PC-9 (cell line): ENCODE results near the gene EIF2S2.

Experiments
- EZH2 ChIP-seq: fragments of 200-600 bp; sonication (generic); IDR thresholded peaks from 2 replicates; pipeline ENCODE4 v1.8.0; 2017; ENCODE audit warnings: antibody characterized with exemption, low read depth
- TF ChIP-seq, protein P1 (sequence below): fragments of 200-600 bp; sonication (generic); conservative IDR thresholded peaks from 2 replicates; pipeline ENCODE4 v1.6.1; 2017; ENCODE audit warnings: mixed run types, antibody characterized with exemption, mild to moderate bottlenecking, moderate library complexity

DNA sequence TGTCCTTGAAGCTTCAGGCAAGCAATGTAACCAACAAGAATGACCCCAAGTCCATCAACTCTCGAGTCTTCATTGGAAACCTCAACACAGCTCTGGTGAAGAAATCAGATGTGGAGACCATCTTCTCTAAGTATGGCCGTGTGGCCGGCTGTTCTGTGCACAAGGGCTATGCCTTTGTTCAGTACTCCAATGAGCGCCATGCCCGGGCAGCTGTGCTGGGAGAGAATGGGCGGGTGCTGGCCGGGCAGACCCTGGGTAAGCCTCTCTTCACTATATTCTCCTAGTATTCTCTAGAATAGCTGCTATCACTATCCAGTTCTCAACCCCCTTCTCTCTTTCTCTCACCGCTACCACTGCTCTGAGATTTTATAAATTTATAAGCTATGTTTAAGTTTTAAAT lies 40.0 kb downstream of the EIF2S2 start:
- TF ChIP-seq, protein P1, sequence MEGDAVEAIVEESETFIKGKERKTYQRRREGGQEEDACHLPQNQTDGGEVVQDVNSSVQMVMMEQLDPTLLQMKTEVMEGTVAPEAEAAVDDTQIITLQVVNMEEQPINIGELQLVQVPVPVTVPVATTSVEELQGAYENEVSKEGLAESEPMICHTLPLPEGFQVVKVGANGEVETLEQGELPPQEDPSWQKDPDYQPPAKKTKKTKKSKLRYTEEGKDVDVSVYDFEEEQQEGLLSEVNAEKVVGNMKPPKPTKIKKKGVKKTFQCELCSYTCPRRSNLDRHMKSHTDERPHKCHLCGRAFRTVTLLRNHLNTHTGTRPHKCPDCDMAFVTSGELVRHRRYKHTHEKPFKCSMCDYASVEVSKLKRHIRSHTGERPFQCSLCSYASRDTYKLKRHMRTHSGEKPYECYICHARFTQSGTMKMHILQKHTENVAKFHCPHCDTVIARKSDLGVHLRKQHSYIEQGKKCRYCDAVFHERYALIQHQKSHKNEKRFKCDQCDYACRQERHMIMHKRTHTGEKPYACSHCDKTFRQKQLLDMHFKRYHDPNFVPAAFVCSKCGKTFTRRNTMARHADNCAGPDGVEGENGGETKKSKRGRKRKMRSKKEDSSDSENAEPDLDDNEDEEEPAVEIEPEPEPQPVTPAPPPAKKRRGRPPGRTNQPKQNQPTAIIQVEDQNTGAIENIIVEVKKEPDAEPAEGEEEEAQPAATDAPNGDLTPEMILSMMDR, result no peak
- no peak for TF ChIP-seq EZH2
